Neural crest cell (in vitro differentiated cells): Measurements from ENCODE around the gene UGT1A10. TPM values are rescaled to one million over a fixed set of nuclear protein-coding genes. Genes with fewer than 3 reads are reported as not detected.
"Not testable (repeated sequence)": the region's sequence is repeated elsewhere in the genome, so short reads cannot be mapped to it uniquely, and the experiment has no call there.

Experiments
- DNase-seq: peaks from one replicate; pipeline ENCODE4 v3.0.0; 2021; ENCODE audit warnings: low read depth, mixed read lengths, low spot score
- H3K27ac Mint-ChIP-seq: one replicate; pipeline ENCODE4 v1.8.0; 2021; ENCODE audit warnings: mild to moderate bottlenecking, mixed read lengths; ENCODE audit not compliant: unreplicated experiment
- H3K27me3 Mint-ChIP-seq: 2 replicates; pipeline ENCODE4 v1.8.0; 2021; ENCODE audit warnings: low read depth, mild to moderate bottlenecking, mixed read lengths
- H3K36me3 Mint-ChIP-seq: 2 replicates; pipeline ENCODE4 v1.8.0; 2021; ENCODE audit warnings: low read depth, mild to moderate bottlenecking, mixed read lengths
- H3K4me1 Mint-ChIP-seq: 2 replicates; pipeline ENCODE4 v1.8.0; 2021; ENCODE audit warnings: mixed read lengths
- H3K4me3 Mint-ChIP-seq: one replicate; pipeline ENCODE4 v1.8.0; 2021; ENCODE audit warnings: mild to moderate bottlenecking, mixed read lengths
- H3K9me3 Mint-ChIP-seq: 2 replicates; pipeline ENCODE4 v1.8.0; 2021; ENCODE audit warnings: mixed read lengths
- CTCF ChIP-seq: fragments of 200-600 bp; sonication (generic); conservative IDR thresholded peaks from 2 replicates; pipeline ENCODE4 v1.5.0; 2021; ENCODE audit warnings: antibody characterized with exemption, mild to moderate bottlenecking
- total RNA-seq: library from RNA; stranded (reverse); gene quantifications from 2 replicates; pipeline ENCODE4 v1.2.1, GENCODE V29; 2021

Gene UGT1A10
- total RNA-seq, 1 donor from 2014 or later = not detected

DNA sequence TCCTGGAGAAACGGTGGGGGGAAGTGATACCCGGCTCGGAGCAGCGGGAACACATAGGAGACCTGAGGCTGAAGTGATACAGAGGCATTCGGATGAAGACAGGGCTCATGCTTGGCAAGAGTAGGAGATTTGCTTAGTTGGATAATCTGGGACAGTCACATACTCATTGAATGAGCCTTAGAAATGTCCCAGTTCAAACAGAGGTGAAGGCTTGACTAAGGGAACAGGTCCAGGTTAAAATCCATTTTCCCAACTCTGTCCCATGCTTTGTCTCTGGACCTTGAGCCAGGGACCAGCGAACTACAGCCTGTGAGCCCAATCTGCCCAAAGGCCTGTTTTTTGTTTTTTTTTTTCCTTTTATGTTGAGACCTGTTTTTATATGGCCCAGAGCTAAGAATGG, 57.7 kb downstream of the UGT1A10 start:
- no peak overlapping the region for H3K4me3 Mint-ChIP-seq
- no peak for TF ChIP-seq CTCF

GRCh38 chr2:233698740-233699139, 62.5 kb downstream of the UGT1A10 start:
- no peak for TF ChIP-seq CTCF
- Mint-ChIP-seq H3K4me3 (no peak overlapping the region), H3K27me3 (no peaks in the 10 kb centered on the region), H3K36me3 (peaks cover 3% of the 10 kb centered on the region), H3K9me3 (peaks cover 21% of the 10 kb centered on the region), H3K4me1 (peaks cover 16% of the 10 kb centered on the region), H3K27ac (no peak overlapping the region)
- no peak for DNase-seq

More for the DNA sequence above, 57.7 kb downstream of the UGT1A10 start:
- no peak overlapping the region for H3K27ac Mint-ChIP-seq
- peaks cover 7% of the 10 kb centered on the region for H3K9me3 Mint-ChIP-seq
- H3K27me3 Mint-ChIP-seq = no peaks in the 10 kb centered on the region
- no peak for DNase-seq
- peaks cover under 1% of the 10 kb centered on the region for H3K36me3 Mint-ChIP-seq
- peaks cover 2% of the 10 kb centered on the region for H3K4me1 Mint-ChIP-seq

DNA sequence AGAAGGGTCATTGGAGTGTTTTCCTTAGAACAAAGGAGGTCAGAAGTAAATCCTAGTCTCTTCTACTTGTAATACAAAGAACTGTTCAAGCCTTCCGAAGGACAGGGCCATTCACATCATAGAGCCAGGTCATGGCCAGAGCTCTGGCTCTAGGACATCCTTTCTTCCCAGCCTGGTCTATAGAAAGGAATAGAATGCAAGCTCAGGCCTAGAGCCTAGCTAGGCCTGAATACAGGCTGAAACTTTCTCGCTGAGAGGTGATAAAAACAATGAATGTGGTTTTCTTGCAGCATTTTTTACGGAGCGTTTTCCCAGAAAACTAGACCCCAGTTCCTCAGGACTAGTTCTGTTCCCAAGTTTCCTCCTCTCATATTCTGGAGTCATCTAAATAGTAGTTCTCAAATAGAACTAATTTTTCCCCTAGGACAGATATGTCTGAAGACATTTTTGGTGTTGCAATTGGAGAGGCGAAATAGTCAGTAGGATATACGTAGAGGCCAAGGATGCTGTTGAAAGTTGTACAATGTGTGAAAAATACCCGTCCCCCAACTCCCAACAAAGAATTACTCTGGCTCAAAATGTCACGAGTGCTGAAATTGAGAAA, 63.3 kb downstream of the UGT1A10 start:
- no peak for DNase-seq
- H3K36me3 Mint-ChIP-seq = peaks cover 6% of the 10 kb centered on the region
- H3K4me1 Mint-ChIP-seq = peaks cover 16% of the 10 kb centered on the region
- TF ChIP-seq CTCF = no peak
- peak overlapping the region; percentile 94 for H3K27ac Mint-ChIP-seq
- no peak overlapping the region for H3K4me3 Mint-ChIP-seq
- H3K27me3 Mint-ChIP-seq = no peaks in the 10 kb centered on the region
- H3K9me3 Mint-ChIP-seq = peaks cover 21% of the 10 kb centered on the region

DNA sequence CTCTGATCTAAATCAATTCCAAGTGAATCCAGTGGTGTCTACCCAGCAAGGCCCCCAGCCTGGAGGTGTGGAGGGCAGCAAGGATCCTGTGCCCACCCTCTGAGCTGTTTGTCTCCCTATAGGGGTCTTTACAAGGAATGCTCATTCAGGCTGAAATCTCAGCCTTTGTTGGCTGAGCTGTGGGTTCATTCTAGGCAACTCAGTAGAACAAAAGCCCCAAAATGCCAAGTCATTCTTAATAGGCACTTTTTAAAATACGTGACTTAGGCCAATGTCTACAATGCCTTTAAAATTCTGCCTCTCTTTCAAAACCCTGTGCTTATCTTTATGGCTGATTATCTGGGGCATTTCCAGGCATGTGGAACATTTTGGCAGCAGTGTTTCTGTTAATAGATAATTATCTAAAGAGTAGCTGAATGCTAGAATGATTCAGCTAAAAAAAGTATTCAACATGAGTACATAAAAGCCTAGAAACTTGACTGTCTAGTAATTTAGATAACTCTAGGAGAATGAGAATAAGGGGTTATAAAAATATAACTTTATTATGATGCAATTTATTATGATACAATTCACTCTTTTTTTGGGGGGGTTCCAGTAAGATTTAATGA, 63.9 kb downstream of the UGT1A10 start:
- no peak for TF ChIP-seq CTCF
- H3K4me1 Mint-ChIP-seq = peaks cover 16% of the 10 kb centered on the region
- no peak for DNase-seq
- H3K27ac Mint-ChIP-seq = peak overlapping the region; percentile 94
- H3K4me3 Mint-ChIP-seq = no peak overlapping the region
- H3K9me3 Mint-ChIP-seq = peaks cover 21% of the 10 kb centered on the region
- H3K36me3 Mint-ChIP-seq = peaks cover 6% of the 10 kb centered on the region
- no peaks in the 10 kb centered on the region for H3K27me3 Mint-ChIP-seq

DNA sequence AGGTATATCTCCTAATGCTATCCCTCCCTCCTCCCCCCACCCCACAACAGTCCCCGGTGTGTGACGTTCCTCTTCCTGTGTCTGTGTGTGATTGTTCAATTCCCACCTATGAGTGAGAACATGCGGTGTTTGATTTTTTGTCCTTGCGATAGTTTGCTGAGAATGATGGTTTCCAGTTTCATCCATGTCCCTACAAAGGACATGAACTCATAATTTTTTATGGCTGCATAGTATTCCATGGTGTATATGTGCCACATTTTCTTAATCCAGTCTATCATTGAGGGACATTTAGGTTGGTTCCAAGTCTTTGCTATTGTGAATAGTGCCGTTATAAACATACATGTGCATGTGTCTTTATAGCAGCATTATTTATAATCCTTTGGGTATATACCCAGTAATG, 64.6 kb downstream of the UGT1A10 start:
- DNase-seq, H3K36me3 Mint-ChIP-seq, H3K4me3 Mint-ChIP-seq, H3K27me3 Mint-ChIP-seq, H3K27ac Mint-ChIP-seq: not testable (repeated sequence)
- H3K4me1 Mint-ChIP-seq = peaks cover 16% of the 10 kb centered on the region
- peaks cover 21% of the 10 kb centered on the region for H3K9me3 Mint-ChIP-seq

DNA sequence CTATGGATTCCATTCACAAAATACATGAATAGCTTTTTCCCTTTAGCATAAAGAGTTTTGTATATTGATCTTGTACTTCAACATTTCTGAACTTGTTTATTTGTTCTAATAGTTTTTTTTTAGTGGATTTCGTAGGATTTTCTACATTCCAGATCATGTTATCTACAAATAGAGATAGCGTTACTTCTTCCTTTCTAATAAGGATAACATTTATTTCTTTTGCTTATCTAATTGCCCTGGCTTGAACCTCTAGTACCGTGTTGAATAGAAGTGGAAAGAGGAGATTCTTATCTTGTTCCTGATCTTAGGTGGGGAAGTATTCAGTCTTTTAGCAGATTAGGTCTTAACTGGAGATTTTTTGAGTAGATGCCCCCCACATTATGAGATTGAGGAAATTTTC, 66.0 kb downstream of the UGT1A10 start:
- H3K4me1 Mint-ChIP-seq = peaks cover 16% of the 10 kb centered on the region
- H3K9me3 Mint-ChIP-seq = peaks cover 17% of the 10 kb centered on the region
- H3K27me3 Mint-ChIP-seq = no peaks in the 10 kb centered on the region
- DNase-seq = no peak
- H3K27ac Mint-ChIP-seq = no peak overlapping the region
- H3K4me3 Mint-ChIP-seq = no peak overlapping the region
- H3K36me3 Mint-ChIP-seq = peaks cover 6% of the 10 kb centered on the region
- no peak for TF ChIP-seq CTCF
